MCF 10A (cell line): ENCODE data around the gene HIPK4. TPM values are rescaled to one million over a fixed set of nuclear protein-coding genes. Genes with fewer than 3 reads are reported as not detected.
"Not testable (repeated sequence)": the region's sequence is repeated elsewhere in the genome, so short reads cannot be mapped to it uniquely, and the experiment has no call there.

ENCODE experiments used
- BruUV-seq: library from RNA; stranded (reverse); fragments of 400-500 nt; replicated peaks from 2 replicates; lab custom pipeline; 2021; lab: Mats Ljungman, UMichigan
- CTCF ChIA-PET: fragments of 300-600 bp; sonication (Branson Sonifier 250); formaldehyde crosslinking; extraction: SDS; loops from one replicate; lab custom pipeline; 2021; ENCODE audit warnings: antibody characterized with exemption, inconsistent platforms; lab: Yijun Ruan, JAX
- POLR2A ChIA-PET: fragments of 300-600, 350-650 bp; sonication (Branson Sonifier 250); formaldehyde crosslinking; extraction: SDS; loops from one replicate; lab custom pipeline; 2020; ENCODE audit warnings: antibody characterized with exemption, inconsistent platforms; lab: Yijun Ruan, JAX
- DNase-seq: peaks from one replicate; pipeline ENCODE4 v3.0.0-alpha.2; 2018; ENCODE audit not compliant: unreplicated experiment
- H3K27ac Mint-ChIP-seq: one replicate; pipeline ENCODE4 v1.8.0; 2022; ENCODE audit warnings: mild to moderate bottlenecking, low read depth, mixed read lengths; ENCODE audit not compliant: unreplicated experiment
- H3K27me3 Mint-ChIP-seq: one replicate; pipeline ENCODE4 v1.8.0; 2022; ENCODE audit warnings: mixed read lengths; ENCODE audit not compliant: insufficient read depth, unreplicated experiment
- H3K36me3 Mint-ChIP-seq: one replicate; pipeline ENCODE4 v1.8.0; 2022; ENCODE audit warnings: mild to moderate bottlenecking, moderate library complexity, mixed read lengths; ENCODE audit not compliant: insufficient read depth, unreplicated experiment
- H3K4me1 Mint-ChIP-seq: one replicate; pipeline ENCODE4 v1.8.0; 2022; ENCODE audit warnings: mixed read lengths; ENCODE audit not compliant: insufficient read depth, unreplicated experiment
- H3K4me3 Mint-ChIP-seq: one replicate; pipeline ENCODE4 v1.8.0; 2022; ENCODE audit warnings: mild to moderate bottlenecking, moderate library complexity, mixed read lengths; ENCODE audit not compliant: unreplicated experiment
- H3K9me3 Mint-ChIP-seq: one replicate; pipeline ENCODE4 v1.8.0; 2022; ENCODE audit warnings: mixed read lengths; ENCODE audit not compliant: unreplicated experiment
- CTCF ChIP-seq: fragments of 200-600 bp; IDR thresholded peaks from one replicate; pipeline ENCODE4 v1.8.0; 2022; ENCODE audit warnings: antibody characterized with exemption, mild to moderate bottlenecking; ENCODE audit not compliant: unreplicated experiment
- intact Hi-C: fragments of 100-400 bp; cut with micrococcal nuclease; formaldehyde crosslinking; loops from 2 replicates; pipeline ENCODE4 v1.14.1; 2022
- total RNA-seq: library from RNA; stranded (reverse); gene quantifications from 2 replicates; pipeline ENCODE4 v1.2.3, GENCODE V29; 2022

HIPK4 gene
- total RNA-seq, 1 experiment from 2014 or later, result not detected

GRCh38 chr19:40335855-40336600 lies 54.0 kb downstream of the HIPK4 start:
- Mint-ChIP-seq H3K27me3 (no peaks in the 10 kb centered on the region), H3K4me1 (peaks cover 3% of the 10 kb centered on the region), H3K36me3 (peaks cover 74% of the 10 kb centered on the region), H3K4me3 (no peak overlapping the region), H3K9me3 (no peaks in the 10 kb centered on the region), H3K27ac (no peak overlapping the region)
- BruUV-seq, result no TSS peak
- ChIA-PET CTCF (interaction anchor here (0.6 kb wide), 1 partner anchor 183 kb away, joined by 3 read pairs; no protein-coding TSS in a partner anchor), POLR2A (interaction anchor here (0.6 kb wide), 1 partner anchor 14 kb away, joined by 3 read pairs; no protein-coding TSS in a partner anchor)
- TF ChIP-seq CTCF, result no peak
- DNase-seq, result no peak
- intact Hi-C loops, result no loop called here

- no TSS peak for BruUV-seq
- DNase-seq, result no peak
- CTCF ChIA-PET, result no interaction called here
Measured at GRCh38 chr19:40335101-40335500, 54.9 kb downstream of the HIPK4 start.

GRCh38 chr19:40333083-40333482 lies 56.9 kb downstream of the HIPK4 start:
- CTCF ChIA-PET, result interaction anchor here (1.2 kb wide), 1 partner anchor 8 kb away, joined by 3 read pairs; no protein-coding TSS in a partner anchor
- H3K27me3 Mint-ChIP-seq, intact Hi-C loops, H3K27ac Mint-ChIP-seq, H3K4me1 Mint-ChIP-seq, DNase-seq, H3K9me3 Mint-ChIP-seq, BruUV-seq, H3K4me3 Mint-ChIP-seq: not testable (repeated sequence)
- POLR2A ChIA-PET, result interaction anchor here (1.0 to 2.2 kb wide), 2 partner anchors 15 to 28 kb away, joined by 5 to 10 read pairs; partner anchors contain the start of genes C19orf47 and PLD3
- H3K36me3 Mint-ChIP-seq, result peaks cover 75% of the 10 kb centered on the region

More at GRCh38 chr19:40335101-40335500, 54.9 kb downstream of the HIPK4 start:
- POLR2A ChIA-PET, result interaction anchor here (2.2 kb wide), 1 partner anchor 13 kb away, joined by 10 read pairs; the partner anchor contains the start of genes C19orf47 and PLD3
- Mint-ChIP-seq H3K36me3 (peaks cover 80% of the 10 kb centered on the region), H3K9me3 (no peaks in the 10 kb centered on the region), H3K27me3 (no peaks in the 10 kb centered on the region), H3K27ac (no peak overlapping the region), H3K4me3 (no peak overlapping the region), H3K4me1 (peaks cover 6% of the 10 kb centered on the region)
- TF ChIP-seq CTCF, result no peak
- intact Hi-C loops, result no loop called here

GRCh38 chr19:40332669-40333068 lies 57.3 kb downstream of the HIPK4 start:
- intact Hi-C loops, result no loop called here
- Mint-ChIP-seq H3K36me3 (peaks cover 76% of the 10 kb centered on the region), H3K9me3 (no peaks in the 10 kb centered on the region), H3K27me3 (no peaks in the 10 kb centered on the region), H3K27ac (no peak overlapping the region), H3K4me3 (no peak overlapping the region), H3K4me1 (peaks cover 6% of the 10 kb centered on the region)
- ChIA-PET CTCF (interaction anchor here (0.6 to 1.2 kb wide), 2 partner anchors 9 to 540 kb away, joined by 3 to 5 read pairs; no protein-coding TSS in a partner anchor), POLR2A (interaction anchor here (0.6 to 2.2 kb wide), 2 partner anchors 15 to 148 kb away, joined by 3 to 10 read pairs; partner anchors contain the start of genes C19orf47 and PLD3)
- DNase-seq, result no peak
- BruUV-seq, result no TSS peak
- TF ChIP-seq CTCF, result no peak
